ENCODE measurements around the gene OTX2. TPM values are rescaled to one million over a fixed set of nuclear protein-coding genes. Genes with fewer than 3 reads are reported as not detected.

OTX2 gene
- total RNA-seq (2022; extraction: Qiagen RNA extraction; ENCODE audit: low read depth) = not detected in 5 replicates

GRCh38 chr14:56810147-56810719 lies at the start of gene OTX2:
Gene OTX2 (minus strand): TSS chr14:56810479. CDS start chr14:56805456, 5,023 bp downstream.

Other genes starting within 250 kb of the OTX2 start
- 3.8 to 5.6 TPM (median 4.6 TPM) in 5 replicates for gene TMEM260, start 230.7 kb downstream of the OTX2 start, total RNA-seq (2022; extraction: Qiagen RNA extraction; ENCODE audit: low read depth)